Skeletal muscle tissue (tissue), 4 donors: ENCODE measurements around the gene EPHB4. TPM values are rescaled to one million over a fixed set of nuclear protein-coding genes. Genes with fewer than 3 reads are reported as not detected.

Source experiments
- H3K27ac ChIP-seq: one replicate; pipeline ENCODE4 v1.7.0; 2013; ENCODE audit warnings: mild to moderate bottlenecking, low read depth, low read length, inconsistent platforms
- H3K27me3 ChIP-seq, 3 donors: one replicate each; pipeline ENCODE4 v1.7.0; 2013; ENCODE audit warnings: low read length in 3 of 3; ENCODE audit not compliant: control insufficient read depth in 3 of 3, insufficient read depth in 3 of 3
- H3K36me3 ChIP-seq, 3 donors: one replicate each; pipeline ENCODE4 v1.7.0; 2013; ENCODE audit warnings: low read length in 3 of 3; ENCODE audit not compliant: control insufficient read depth in 3 of 3, insufficient read depth in 3 of 3
- H3K4me1 ChIP-seq, 3 donors: one replicate each; pipeline ENCODE4 v1.7.0; 2013; ENCODE audit warnings: low read length in 3 of 3, mild to moderate bottlenecking in 3 of 3; ENCODE audit not compliant: control insufficient read depth in 3 of 3, insufficient read depth in 3 of 3
- H3K4me3 ChIP-seq, 3 donors: one replicate each; pipeline ENCODE4 v1.7.0; 2013; ENCODE audit warnings: low read length in 3 of 3
- H3K9ac ChIP-seq, 3 donors: one replicate each; pipeline ENCODE4 v1.7.0; 2013; ENCODE audit warnings: low read length in 3 of 3, mild to moderate bottlenecking in 3 of 3, moderate library complexity in 2 of 3, low read depth in 1 of 3
- H3K9me3 ChIP-seq, 3 donors: one replicate each; pipeline ENCODE4 v1.7.0; 2013; ENCODE audit warnings: low read length in 3 of 3; ENCODE audit not compliant: control insufficient read depth in 3 of 3
- total RNA-seq: library from RNA; depleted of rRNA; stranded (reverse); fragments of >200 nt; gene quantifications from one replicate; pipeline ENCODE4 v1.2.3, GENCODE V29; 2014
- donor health status: Osteomylitis.

The EPHB4 gene
- total RNA-seq, 1 donor from 2014 or later, result 72.5 TPM

GRCh38 chr7:100835903-100836811, 8.8 kb upstream of the EPHB4 start:
- Histone ChIP-seq H3K4me1 (peaks cover 4 to 9% (median 8%) of the 10 kb centered on the region in 3 donors), H3K27me3 (no peaks in the 10 kb centered on the region), H3K36me3 (no peaks in the 10 kb centered on the region), H3K9me3 (no peaks in the 10 kb centered on the region), H3K9ac (peak overlapping the region in 1 of 3 donors; percentile 25), H3K4me3 (no peak overlapping the region), H3K27ac (peak overlapping the region; percentile 40)

GRCh38 chr7:100832281-100832633, 4.9 kb upstream of the EPHB4 start:
- H3K27ac ChIP-seq, result no peak overlapping the region
- no peak overlapping the region for H3K9ac ChIP-seq
- no peaks in the 10 kb centered on the region for H3K9me3 ChIP-seq
- H3K4me3 ChIP-seq, result no peak overlapping the region
- H3K27me3 ChIP-seq, result peaks cover 13 to 16% (median 15%) of the 10 kb centered on the region in 3 donors
- peaks cover 7 to 10% (median 8%) of the 10 kb centered on the region in 3 donors for H3K4me1 ChIP-seq
- no peaks in the 10 kb centered on the region for H3K36me3 ChIP-seq

GRCh38 chr7:100830396-100830795, 3.1 kb upstream of the EPHB4 start:
- Histone ChIP-seq H3K27ac (no peak overlapping the region), H3K9me3 (no peaks in the 10 kb centered on the region)

GRCh38 chr7:100829150-100829716, 1.9 kb upstream of the EPHB4 start:
- H3K9me3 ChIP-seq, result no peaks in the 10 kb centered on the region
- H3K27ac ChIP-seq, result no peak overlapping the region
- peaks cover 0 to under 1% (median 0%) of the 10 kb centered on the region in 3 donors for H3K36me3 ChIP-seq
- H3K4me1 ChIP-seq, result peaks cover 3 to 17% (median 9%) of the 10 kb centered on the region in 3 donors
- no peak overlapping the region for H3K4me3 ChIP-seq
- peaks cover 24 to 40% (median 32%) of the 10 kb centered on the region in 3 donors for H3K27me3 ChIP-seq
- H3K9ac ChIP-seq, result no peak overlapping the region

More at GRCh38 chr7:100830396-100830795, 3.1 kb upstream of the EPHB4 start:
- H3K9ac ChIP-seq, result no peak overlapping the region
- H3K36me3 ChIP-seq, result no peaks in the 10 kb centered on the region
- H3K4me3 ChIP-seq, result no peak overlapping the region
- H3K4me1 ChIP-seq, result peaks cover 3 to 12% (median 7%) of the 10 kb centered on the region in 3 donors
- H3K27me3 ChIP-seq, result peaks cover 21 to 32% (median 28%) of the 10 kb centered on the region in 3 donors

GRCh38 chr7:100826514-100827329, 601 bp downstream of the EPHB4 start:
- Histone ChIP-seq H3K4me1 (peaks cover 3 to 17% (median 9%) of the 10 kb centered on the region in 3 donors), H3K4me3 (peak overlapping the region; percentile 54 to 66 (median 56)), H3K36me3 (peaks cover 0 to 2% (median 0%) of the 10 kb centered on the region in 3 donors), H3K27me3 (peaks cover 24 to 44% (median 32%) of the 10 kb centered on the region in 3 donors), H3K9me3 (no peaks in the 10 kb centered on the region), H3K9ac (peak overlapping the region; percentile 5 to 60 (median 45)), H3K27ac (no peak overlapping the region)

- no peaks in the 10 kb centered on the region for H3K9me3 ChIP-seq
- peaks cover 0 to 2% (median 0%) of the 10 kb centered on the region in 3 donors for H3K36me3 ChIP-seq
- H3K27me3 ChIP-seq, result peaks cover 24 to 43% (median 32%) of the 10 kb centered on the region in 3 donors
- peak overlapping the region; percentile 5 to 60 (median 45) for H3K9ac ChIP-seq
- peaks cover 3 to 17% (median 9%) of the 10 kb centered on the region in 3 donors for H3K4me1 ChIP-seq
- peak overlapping the region; percentile 54 to 66 (median 56) for H3K4me3 ChIP-seq
- no peak overlapping the region for H3K27ac ChIP-seq
Observed at GRCh38 chr7:100825751-100826513, 1.4 kb downstream of the EPHB4 start.

- Histone ChIP-seq H3K9ac (peak overlapping the region in 1 of 3 donors; percentile 60), H3K27me3 (peaks cover 24 to 41% (median 32%) of the 10 kb centered on the region in 3 donors), H3K9me3 (no peaks in the 10 kb centered on the region), H3K4me3 (peak overlapping the region; percentile 54 to 66 (median 56)), H3K36me3 (peaks cover 0 to 2% (median 0%) of the 10 kb centered on the region in 3 donors), H3K27ac (no peak overlapping the region), H3K4me1 (peaks cover 3 to 17% (median 9%) of the 10 kb centered on the region in 3 donors)
Observed at GRCh38 chr7:100825215-100825671, 2.1 kb downstream of the EPHB4 start.

GRCh38 chr7:100824499-100825214, 2.7 kb downstream of the EPHB4 start:
- Histone ChIP-seq H3K27ac (no peak overlapping the region), H3K27me3 (peaks cover 24 to 41% (median 32%) of the 10 kb centered on the region in 3 donors), H3K4me3 (peak overlapping the region; percentile 35 to 56 (median 54)), H3K36me3 (peaks cover 0 to 5% (median 4%) of the 10 kb centered on the region in 3 donors), H3K4me1 (peaks cover 3 to 17% (median 9%) of the 10 kb centered on the region in 3 donors), H3K9me3 (no peaks in the 10 kb centered on the region), H3K9ac (no peak overlapping the region)
